ENCODE results near the gene JAG1. TPM values are rescaled to one million over a fixed set of nuclear protein-coding genes. Genes with fewer than 3 reads are reported as not detected.
A peak's percentile ranks its signal among the peaks of the same experiment; 100 is the strongest.

The JAG1 gene
- polyA plus RNA-seq, 2 of the 4 experiments (the other 2 are of a cell fraction), result 80.9 to 90.0 TPM

- ChIA-PET POLR2A (no interaction called here), CTCF (interaction anchor here (1.0 to 4.1 kb wide), 6 partner anchors 8 to 1032 kb away, joined by 3 to 19 read pairs (median 3); no protein-coding TSS in a partner anchor)
- Histone ChIP-seq H3K4me1 (peaks cover 7% of the 10 kb centered on the region; the same call in 1 of the 3 replicates), H3K27ac (0 out of 6 replicates have a peak overlapping the region, but pooled peaks of 1 of the 2 experiments have one; percentile 6), H3K4me3 (no peak overlapping the region), H3K9me3 (no peaks in the 10 kb centered on the region), H3K4me2 (no peak overlapping the region)
- no peak for FAIRE-seq
- DNase-seq (ENCODE audit: low read depth in 1 of 2, low spot score in 1 of 2), result no peak
- TF ChIP-seq ELK1 (IDR thresholded peaks at IDR 0.05; ENCODE audit: low read depth, low read length) (no peak), POLR2AphosphoS2 (conservative IDR thresholded peaks at IDR 0.05; ENCODE audit: low read length) (0 out of 2 replicates have a peak, but pooled peaks have one; percentile 62)
- 90% methylated on average over 11 of the region's 11 CpGs for WGBS (ENCODE audit: missing lambda C conversion rate)
- ATAC-seq, result no peak
Observed at GRCh38 chr20:10647909-10648308, 25.9 kb downstream of the JAG1 start.

- CTCF ChIA-PET, result interaction anchor here (1.0 to 1.4 kb wide), 2 partner anchors 627 to 669 kb away, joined by 3 read pairs; no protein-coding TSS in a partner anchor
- WGBS (ENCODE audit: missing lambda C conversion rate), result 78% methylated on average over 9 of the region's 9 CpGs
- ATAC-seq (peak; percentile 41 to 49; a peak in 3 of 6 replicates), FAIRE-seq (no peak), DNase-seq (ENCODE audit: low read depth in 1 of 2, low spot score in 1 of 2) (no peak)
- Histone ChIP-seq H3K4me1 (peaks cover 7% of the 10 kb centered on the region; the same call in 1 of the 3 replicates), H3K4me2 (no peak overlapping the region), H3K9me3 (no peaks in the 10 kb centered on the region), H3K4me3 (no peak overlapping the region), H3K27ac (0 out of 6 replicates have a peak overlapping the region, but pooled peaks of 1 of the 2 experiments have one; percentile 6)
- POLR2A ChIA-PET, result no interaction called here
- TF ChIP-seq EP300 (IDR thresholded peaks at IDR 0.05) (no peak), SMC3 (IDR thresholded peaks at IDR 0.05) (peak; percentile 32; the same call in 2 of the 3 replicates), FOSL2 (IDR thresholded peaks at IDR 0.05) (no peak), FOSL2 (CRISPR knock-in tag; IDR thresholded peaks at IDR 0.05) (no peak), CTCF (IDR thresholded peaks at IDR 0.05) (peak; percentile 28), RAD21 (conservative IDR thresholded peaks at IDR 0.05 in 1 of 2, IDR thresholded peaks at IDR 0.05 in 1 of 2) (peak in 1 of 2 experiments; percentile 18; a peak in 1 of 5 replicates)
Observed at GRCh38 chr20:10647471-10647870, 26.3 kb downstream of the JAG1 start.

- ATAC-seq (no peak; a peak in 1 of 6 replicates), FAIRE-seq (no peak), DNase-seq (ENCODE audit: low read depth in 1 of 2, low spot score in 1 of 2) (no peak)
- peaks cover 7% of the 10 kb centered on the region; the same call in 1 of the 3 replicates for H3K4me1 ChIP-seq
- no peak overlapping the region for H3K27ac ChIP-seq
- H3K9me3 ChIP-seq, result no peaks in the 10 kb centered on the region
- H3K4me2 ChIP-seq, result no peak overlapping the region
- CTCF ChIA-PET, result interaction anchor here (0.7 to 1.0 kb wide), 2 partner anchors 79 to 668 kb away, joined by 3 read pairs; no protein-coding TSS in a partner anchor
- H3K4me3 ChIP-seq, result no peak overlapping the region
- TF ChIP-seq BHLHE40 (IDR thresholded peaks at IDR 0.05; ENCODE audit: low read depth, low read length) (no peak), MAFK (IDR thresholded peaks at IDR 0.05; ENCODE audit: partially characterized antibody) (no peak), ZC3H11A (IDR thresholded peaks at IDR 0.05) (no peak), JUN (IDR thresholded peaks at IDR 0.05) (no peak; a peak in 1 of 5 replicates), MAZ (IDR thresholded peaks at IDR 0.05; ENCODE audit: borderline replicate concordance, low read depth, low read length) (no peak), CBX8 (IDR thresholded peaks at IDR 0.05) (no peak), GATA3 (IDR thresholded peaks at IDR 0.05; ENCODE audit: borderline replicate concordance) (no peak), FOXS1 (CRISPR knock-in tag; IDR thresholded peaks at IDR 0.05) (no peak), ELK1 (IDR thresholded peaks at IDR 0.05; ENCODE audit: low read depth, low read length) (no peak), RNF2 (IDR thresholded peaks at IDR 0.05; ENCODE audit: borderline replicate concordance, low read depth) (no peak), CHD4 (IDR thresholded peaks at IDR 0.05; ENCODE audit: borderline replicate concordance) (no peak)
- POLR2A ChIA-PET, result no interaction called here
- 87% methylated on average over 9 of the region's 9 CpGs for WGBS (ENCODE audit: missing lambda C conversion rate)
Observed at GRCh38 chr20:10646886-10647420, 26.8 kb downstream of the JAG1 start.
